Measurements from ENCODE around the gene AFAP1.

- TF ChIP-seq, protein P1, sequence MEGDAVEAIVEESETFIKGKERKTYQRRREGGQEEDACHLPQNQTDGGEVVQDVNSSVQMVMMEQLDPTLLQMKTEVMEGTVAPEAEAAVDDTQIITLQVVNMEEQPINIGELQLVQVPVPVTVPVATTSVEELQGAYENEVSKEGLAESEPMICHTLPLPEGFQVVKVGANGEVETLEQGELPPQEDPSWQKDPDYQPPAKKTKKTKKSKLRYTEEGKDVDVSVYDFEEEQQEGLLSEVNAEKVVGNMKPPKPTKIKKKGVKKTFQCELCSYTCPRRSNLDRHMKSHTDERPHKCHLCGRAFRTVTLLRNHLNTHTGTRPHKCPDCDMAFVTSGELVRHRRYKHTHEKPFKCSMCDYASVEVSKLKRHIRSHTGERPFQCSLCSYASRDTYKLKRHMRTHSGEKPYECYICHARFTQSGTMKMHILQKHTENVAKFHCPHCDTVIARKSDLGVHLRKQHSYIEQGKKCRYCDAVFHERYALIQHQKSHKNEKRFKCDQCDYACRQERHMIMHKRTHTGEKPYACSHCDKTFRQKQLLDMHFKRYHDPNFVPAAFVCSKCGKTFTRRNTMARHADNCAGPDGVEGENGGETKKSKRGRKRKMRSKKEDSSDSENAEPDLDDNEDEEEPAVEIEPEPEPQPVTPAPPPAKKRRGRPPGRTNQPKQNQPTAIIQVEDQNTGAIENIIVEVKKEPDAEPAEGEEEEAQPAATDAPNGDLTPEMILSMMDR (IDR thresholded peaks at IDR 0.05) = no peak
- TF ChIP-seq EZH2phosphoT487 (IDR thresholded peaks at IDR 0.05) (no peak), EZH2 (IDR thresholded peaks at IDR 0.05) (no peak)
Observed at GRCh38 chr4:7739918-7740865, 199.5 kb downstream of the AFAP1 start.

Measured in neural progenitor cell (in vitro differentiated cells).